Measurements from ENCODE around the gene DENR.
"Not testable (repeated sequence)": the region's sequence is repeated elsewhere in the genome, so short reads cannot be mapped to it uniquely, and the experiment has no call there.

Gene DENR

GRCh38 chr12:122752464-122753318 lies at the start of gene DENR:
Gene DENR, plus strand, starts transcription at chr12:122752824. Its CDS starts 878 bp downstream, at chr12:122753702.
- DNase-seq = peak; percentile 100

GRCh38 chr12:122702890-122703611 lies 49.6 kb upstream of the DENR start, which contains the start of gene HCAR2:
Gene HCAR2, minus strand, starts transcription at chr12:122703357. Its CDS starts 74 bp downstream, at chr12:122703283.
- not testable (repeated sequence) for DNase-seq

GRCh38 chr12:122703841-122704240 lies 48.8 kb upstream of the DENR start:
- not testable (repeated sequence) for DNase-seq

GRCh38 chr12:122709287-122709686 lies 43.3 kb upstream of the DENR start:
- DNase-seq = not testable (repeated sequence)

- not testable (repeated sequence) for DNase-seq
Measured at GRCh38 chr12:122710341-122710740, 42.3 kb upstream of the DENR start.

- DNase-seq = not testable (repeated sequence)
Measured at GRCh38 chr12:122711266-122711665, 41.4 kb upstream of the DENR start.

GRCh38 chr12:122713491-122714188 lies 39.0 kb upstream of the DENR start:
- DNase-seq = not testable (repeated sequence)

- DNase-seq = not testable (repeated sequence)
Measured at GRCh38 chr12:122715211-122715610, 37.4 kb upstream of the DENR start.

GRCh38 chr12:122716658-122717057 lies 36.0 kb upstream of the DENR start, which contains the start of gene HCAR3:
Gene HCAR3, minus strand, starts transcription at chr12:122716811. Its CDS starts 74 bp downstream, at chr12:122716737.
- DNase-seq = not testable (repeated sequence)

- DNase-seq = no peak
Measured at GRCh38 chr12:122721057-122721545, 31.5 kb upstream of the DENR start.

- no peak for DNase-seq
Measured at GRCh38 chr12:122722387-122722786, 30.2 kb upstream of the DENR start.

- no peak for DNase-seq
Measured at GRCh38 chr12:122724641-122725243, 27.9 kb upstream of the DENR start.

- DNase-seq = no peak
Measured at GRCh38 chr12:122725452-122726079, 27.1 kb upstream of the DENR start.

GRCh38 chr12:122726080-122726558 lies 26.5 kb upstream of the DENR start:
- peak; percentile 32 for DNase-seq

GRCh38 chr12:122729583-122730214 lies 22.9 kb upstream of the DENR start:
- no peak for DNase-seq

- peak; percentile 79 for DNase-seq
Measured at GRCh38 chr12:122730215-122731014, 22.2 kb upstream of the DENR start, which contains the start of gene HCAR1. Gene HCAR1, minus strand, starts transcription at chr12:122730844. Its CDS starts 505 bp downstream, at chr12:122730339.

GRCh38 chr12:122732170-122732569 lies 20.5 kb upstream of the DENR start:
- DNase-seq = peak; percentile 48

GRCh38 chr12:122732611-122733010 lies 20.0 kb upstream of the DENR start:
- DNase-seq = no peak

- DNase-seq = no peak
Measured at GRCh38 chr12:122738571-122738970, 14.1 kb upstream of the DENR start.

- no peak for DNase-seq
Measured at GRCh38 chr12:122740351-122740750, 12.3 kb upstream of the DENR start.

Data from activated CD4-positive, alpha-beta T cell treated with anti-CD3 and anti-CD28 coated beads for 48 hours (primary cell).